ENCODE measurements around the gene EHD3.

The EHD3 gene

DNA sequence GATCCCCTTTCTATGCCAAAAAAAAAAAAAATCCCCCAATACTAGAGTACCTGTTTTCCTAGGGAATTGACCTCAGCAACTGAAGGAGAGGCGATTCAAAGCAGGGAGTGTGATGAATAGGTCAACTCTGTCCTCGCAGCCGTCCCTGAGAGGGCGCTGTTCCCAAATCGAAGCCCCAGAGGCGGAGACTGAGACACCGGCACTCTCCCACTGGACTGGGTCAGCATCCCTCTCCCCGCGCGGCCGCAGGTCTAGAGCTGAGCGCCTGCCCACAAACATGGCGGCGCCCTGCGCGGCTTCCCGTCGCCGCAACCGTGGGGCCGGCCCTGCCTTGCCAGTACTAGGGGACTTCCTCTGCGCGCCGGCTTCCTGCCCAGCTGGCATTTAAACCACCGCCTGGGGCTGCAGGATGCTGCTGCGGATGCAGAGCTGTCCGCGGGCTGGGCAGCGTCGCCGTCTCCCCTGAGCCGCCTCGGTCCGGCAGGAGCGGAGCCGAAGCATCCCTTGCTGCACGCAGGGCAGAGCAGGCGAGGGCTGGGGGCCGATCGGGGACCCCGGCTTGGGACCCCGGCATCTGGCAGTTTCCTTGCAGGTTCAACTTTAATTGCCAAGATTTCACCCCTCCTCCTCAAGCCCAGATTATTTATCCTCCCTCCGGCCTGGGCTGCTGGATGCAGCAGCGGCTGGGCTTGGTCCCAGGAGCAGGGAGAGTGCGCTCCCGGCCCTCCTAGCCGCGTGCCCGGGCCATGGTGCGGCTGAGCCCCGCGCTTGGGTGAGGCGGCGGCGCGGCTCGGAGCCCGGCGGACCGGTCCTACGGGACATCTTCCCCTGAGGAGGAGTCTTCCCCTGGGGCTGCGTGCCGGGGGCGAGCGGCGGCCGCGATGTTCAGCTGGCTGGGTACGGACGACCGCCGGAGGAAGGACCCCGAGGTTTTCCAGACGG is at the start of gene EHD3:
TSS of gene EHD3 (plus strand) at position 412 of the 942 bp plus-strand sequence. CDS start at position 882, 470 bp downstream.
- peak within 1 kb of the TSS; percentile 66 to 85 for H3K27ac ChIP-seq
- H3K4me3 ChIP-seq = peak within 1 kb of the TSS; percentile 77
- DNase-seq (ENCODE audit: low spot score) = peak; percentile 92
- TF ChIP-seq, protein P1, sequence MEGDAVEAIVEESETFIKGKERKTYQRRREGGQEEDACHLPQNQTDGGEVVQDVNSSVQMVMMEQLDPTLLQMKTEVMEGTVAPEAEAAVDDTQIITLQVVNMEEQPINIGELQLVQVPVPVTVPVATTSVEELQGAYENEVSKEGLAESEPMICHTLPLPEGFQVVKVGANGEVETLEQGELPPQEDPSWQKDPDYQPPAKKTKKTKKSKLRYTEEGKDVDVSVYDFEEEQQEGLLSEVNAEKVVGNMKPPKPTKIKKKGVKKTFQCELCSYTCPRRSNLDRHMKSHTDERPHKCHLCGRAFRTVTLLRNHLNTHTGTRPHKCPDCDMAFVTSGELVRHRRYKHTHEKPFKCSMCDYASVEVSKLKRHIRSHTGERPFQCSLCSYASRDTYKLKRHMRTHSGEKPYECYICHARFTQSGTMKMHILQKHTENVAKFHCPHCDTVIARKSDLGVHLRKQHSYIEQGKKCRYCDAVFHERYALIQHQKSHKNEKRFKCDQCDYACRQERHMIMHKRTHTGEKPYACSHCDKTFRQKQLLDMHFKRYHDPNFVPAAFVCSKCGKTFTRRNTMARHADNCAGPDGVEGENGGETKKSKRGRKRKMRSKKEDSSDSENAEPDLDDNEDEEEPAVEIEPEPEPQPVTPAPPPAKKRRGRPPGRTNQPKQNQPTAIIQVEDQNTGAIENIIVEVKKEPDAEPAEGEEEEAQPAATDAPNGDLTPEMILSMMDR (IDR thresholded peaks at IDR 0.05) = peak; percentile 33

DNA sequence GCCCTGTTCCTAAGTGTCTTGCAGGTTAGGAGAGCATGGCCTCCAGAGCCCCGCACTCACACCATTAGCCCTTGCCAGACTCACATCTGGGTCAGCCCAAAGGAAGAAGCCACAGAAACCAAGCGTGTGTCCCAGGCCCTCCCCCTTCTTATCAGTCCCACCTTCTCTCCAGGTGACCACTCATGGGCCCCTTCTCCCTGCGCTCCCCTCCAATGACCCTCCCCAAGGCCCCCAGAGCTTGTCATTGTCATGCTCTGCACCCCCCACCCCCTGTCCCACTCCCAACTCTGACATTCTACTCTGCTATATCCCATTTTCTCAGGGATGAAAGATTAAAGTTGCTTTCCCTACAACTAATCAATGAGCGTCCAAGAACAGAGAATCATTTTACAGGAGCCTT is 46.8 kb upstream of the EHD3 start:
- DNase-seq (ENCODE audit: low spot score) = peak; percentile 29
- H3K27ac ChIP-seq = no peak overlapping the region
- TF ChIP-seq, protein P1 (IDR thresholded peaks at IDR 0.05) = no peak
- no peak overlapping the region for H3K4me3 ChIP-seq

DNA sequence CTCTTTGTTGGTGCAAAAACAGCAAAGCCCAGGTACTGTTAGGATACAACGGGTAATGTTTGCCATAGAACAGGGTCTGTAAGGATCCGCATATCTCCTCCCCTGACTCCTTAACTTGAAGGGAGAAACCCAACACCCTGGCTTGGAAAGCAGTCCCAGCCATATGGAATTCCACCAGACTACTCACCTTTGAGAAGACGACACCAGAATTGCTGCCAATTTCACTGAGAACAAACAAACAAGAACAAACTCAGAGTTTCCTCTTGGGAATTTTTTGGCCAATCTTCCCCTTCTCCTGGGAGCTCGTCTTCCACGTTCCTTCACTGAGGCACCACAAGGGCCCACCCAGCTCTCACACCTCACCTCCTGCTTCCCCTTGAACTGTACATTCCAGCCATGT is 45.8 kb upstream of the EHD3 start:
- Histone ChIP-seq H3K4me3 (no peak overlapping the region), H3K27ac (no peak overlapping the region)
- DNase-seq (ENCODE audit: low spot score) = peak; percentile 38
- TF ChIP-seq, protein P1 (IDR thresholded peaks at IDR 0.05) = no peak

DNA sequence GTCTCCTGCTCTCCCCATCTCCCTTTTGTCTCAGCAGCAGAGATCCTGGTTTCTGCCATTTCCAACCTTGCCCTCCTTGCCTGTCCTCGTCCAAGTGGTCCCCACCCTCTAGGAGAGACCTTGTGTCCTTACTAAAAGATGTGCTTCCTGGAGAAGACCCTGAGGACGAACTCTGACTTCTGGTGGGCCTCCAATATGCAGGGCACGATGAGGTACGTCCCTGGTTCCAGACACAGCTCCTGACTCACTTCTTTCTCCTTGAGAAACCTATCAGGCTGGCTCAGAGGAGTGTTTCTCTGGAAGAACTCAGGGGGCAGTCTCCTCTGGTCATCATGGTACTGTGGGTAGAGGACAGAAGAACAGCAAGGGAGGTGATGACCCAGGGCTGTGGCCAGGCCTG is 44.8 kb upstream of the EHD3 start:
- DNase-seq (ENCODE audit: low spot score) = peak; percentile 65
- Histone ChIP-seq H3K27ac (no peak overlapping the region), H3K4me3 (no peak overlapping the region)
- TF ChIP-seq, protein P1 (IDR thresholded peaks at IDR 0.05) = no peak

DNA sequence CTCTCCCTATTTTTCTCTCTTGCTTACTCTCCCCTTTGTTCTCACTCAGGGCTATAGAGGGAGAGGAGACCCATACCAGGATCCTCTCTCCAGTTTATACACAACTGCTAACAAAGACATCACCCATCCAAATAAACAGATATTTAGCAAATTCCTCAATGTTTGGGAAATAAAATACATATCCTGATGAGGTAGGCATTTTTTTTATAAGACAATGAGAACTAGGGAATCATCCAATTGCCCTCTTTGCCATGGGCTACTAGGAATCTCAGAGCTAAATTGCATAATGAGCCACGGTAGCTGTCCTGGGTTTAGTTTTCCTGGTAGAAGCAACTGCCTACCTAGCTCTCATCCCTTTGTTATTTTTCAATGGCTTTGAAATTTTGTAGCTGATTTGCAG is 43.8 kb upstream of the EHD3 start:
- TF ChIP-seq, protein P1 (IDR thresholded peaks at IDR 0.05) = no peak
- no peak for DNase-seq (ENCODE audit: low spot score)
- Histone ChIP-seq H3K27ac (no peak overlapping the region), H3K4me3 (no peak overlapping the region)

DNA sequence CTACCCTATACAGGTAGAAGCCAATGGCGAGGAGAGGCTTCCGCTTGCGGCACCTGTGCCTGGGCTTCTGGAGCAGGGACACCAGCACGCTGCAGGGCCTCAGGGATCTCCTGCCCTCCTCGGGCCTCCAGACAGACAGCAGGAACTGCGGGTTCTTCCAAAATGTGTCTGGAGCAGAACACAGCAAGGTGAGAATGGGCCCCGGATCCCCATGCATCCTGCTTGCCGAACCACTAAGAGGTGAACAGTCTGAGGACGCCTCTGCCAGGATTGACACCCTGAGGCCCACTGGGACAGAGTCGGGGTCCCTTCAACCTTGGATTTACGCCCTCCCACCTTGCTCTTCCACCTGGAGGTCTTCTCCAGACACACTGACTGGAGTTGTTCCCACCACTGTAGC is 42.0 kb upstream of the EHD3 start:
- no peak overlapping the region for H3K4me3 ChIP-seq
- TF ChIP-seq, protein P1 (IDR thresholded peaks at IDR 0.05) = no peak
- DNase-seq (ENCODE audit: low spot score) = peak; percentile 46
- no peak overlapping the region for H3K27ac ChIP-seq

DNA sequence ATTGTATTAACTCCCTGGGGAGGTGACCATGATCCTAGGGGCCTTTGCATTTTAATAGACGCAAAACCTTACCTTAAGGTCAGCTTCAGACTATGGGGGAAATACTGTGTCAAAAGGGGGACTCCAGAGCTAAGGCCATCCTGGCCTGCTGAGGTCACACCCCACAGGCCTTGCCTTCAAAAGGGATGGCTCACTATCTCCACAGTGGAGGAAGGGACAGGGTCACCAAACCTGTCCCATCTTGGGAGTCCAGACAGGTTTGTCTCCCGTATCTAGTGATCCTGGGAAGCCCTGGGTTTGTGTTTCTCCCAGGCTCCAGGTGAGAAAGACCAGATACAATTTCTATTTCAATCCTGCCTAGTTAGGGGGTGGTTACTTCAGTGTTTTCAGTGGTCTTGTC is 41.6 kb upstream of the EHD3 start:
- peak; percentile 46 for DNase-seq (ENCODE audit: low spot score)
- TF ChIP-seq, protein P1 (IDR thresholded peaks at IDR 0.05) = no peak
- Histone ChIP-seq H3K27ac (no peak overlapping the region), H3K4me3 (no peak overlapping the region)

All from coronary artery (tissue), 2 donors.